Measurements from ENCODE around the gene SFTPD.

SFTPD gene

GRCh38 chr10:79944428-79945395 is 4.2 kb downstream of the SFTPD start:
- DNase-seq: no peak

GRCh38 chr10:79943871-79944270 is 5.0 kb downstream of the SFTPD start:
- no peak for DNase-seq

- no peak for DNase-seq
Observed at GRCh38 chr10:79942261-79943185, 6.4 kb downstream of the SFTPD start.

GRCh38 chr10:79941585-79942210 is 7.2 kb downstream of the SFTPD start:
- DNase-seq: no peak

GRCh38 chr10:79941146-79941545 is 7.8 kb downstream of the SFTPD start:
- DNase-seq: no peak

- DNase-seq: no peak
Observed at GRCh38 chr10:79940431-79940830, 8.5 kb downstream of the SFTPD start.

- no peak for DNase-seq
Observed at GRCh38 chr10:79939969-79940368, 8.9 kb downstream of the SFTPD start.

GRCh38 chr10:79938728-79939406 is 10.0 kb downstream of the SFTPD start:
- DNase-seq: peak; percentile 85

GRCh38 chr10:79937701-79938151 is 11.2 kb downstream of the SFTPD start:
- DNase-seq: no peak

- no peak for DNase-seq
Observed at GRCh38 chr10:79936625-79937615, 12.0 kb downstream of the SFTPD start.

GRCh38 chr10:79933961-79934360 is 14.9 kb downstream of the SFTPD start:
- no peak for DNase-seq

- DNase-seq: no peak
Observed at GRCh38 chr10:79932841-79933379, 16.0 kb downstream of the SFTPD start.

- DNase-seq: no peak
Observed at GRCh38 chr10:79932307-79932706, 16.6 kb downstream of the SFTPD start.

GRCh38 chr10:79930751-79931150 is 18.2 kb downstream of the SFTPD start:
- no peak for DNase-seq

GRCh38 chr10:79930267-79930666 is 18.6 kb downstream of the SFTPD start:
- no peak for DNase-seq

- peak; percentile 59 for DNase-seq
Observed at GRCh38 chr10:79929409-79929904, 19.4 kb downstream of the SFTPD start.

- no peak for DNase-seq
Observed at GRCh38 chr10:79928028-79928583, 20.8 kb downstream of the SFTPD start.

- DNase-seq: no peak
Observed at GRCh38 chr10:79927111-79927828, 21.6 kb downstream of the SFTPD start.

- no peak for DNase-seq
Observed at GRCh38 chr10:79926037-79926436, 22.9 kb downstream of the SFTPD start.

- DNase-seq: no peak
Observed at GRCh38 chr10:79925614-79926013, 23.3 kb downstream of the SFTPD start.
